PFSK-1 (cell line): ENCODE data around the gene FKBP15.

Experiments used
- POLR2AphosphoS5 ChIP-seq: IDR thresholded peaks from 2 replicates; pipeline ENCODE4 v1.6.1; 2012; ENCODE audit warnings: low read depth, mild to moderate bottlenecking, control low read depth, low read length, moderate library complexity
- SIN3A ChIP-seq: IDR thresholded peaks from 2 replicates; pipeline ENCODE4 v1.6.1; 2012; ENCODE audit warnings: mild to moderate bottlenecking, low read length, moderate library complexity, borderline replicate concordance; ENCODE audit not compliant: insufficient read depth
- TAF1 ChIP-seq: IDR thresholded peaks from 2 replicates; pipeline ENCODE4 v1.6.1; 2012; ENCODE audit warnings: low read length, control low read depth, borderline replicate concordance; ENCODE audit not compliant: insufficient read depth
- TF ChIP-seq, protein P1 (sequence below), 2 experiments: IDR thresholded peaks; 2 replicates each; pipeline versions ENCODE4 v1.6.1 to v1.8.0; 2011 to 2012; ENCODE audit warnings: low read depth in 2 of 2, low read length in 2 of 2, control low read depth in 1 of 2, inconsistent platforms in 1 of 2, mild to moderate bottlenecking in 1 of 2, moderate library complexity in 1 of 2; ENCODE audit not compliant: insufficient read depth in 1 of 2

GRCh38 chr9:113219969-113220368 is 1.1 kb downstream of the FKBP15 start:
- TF ChIP-seq POLR2AphosphoS5 (no peak), SIN3A (no peak), TAF1 (no peak)
- TF ChIP-seq, protein P1, sequence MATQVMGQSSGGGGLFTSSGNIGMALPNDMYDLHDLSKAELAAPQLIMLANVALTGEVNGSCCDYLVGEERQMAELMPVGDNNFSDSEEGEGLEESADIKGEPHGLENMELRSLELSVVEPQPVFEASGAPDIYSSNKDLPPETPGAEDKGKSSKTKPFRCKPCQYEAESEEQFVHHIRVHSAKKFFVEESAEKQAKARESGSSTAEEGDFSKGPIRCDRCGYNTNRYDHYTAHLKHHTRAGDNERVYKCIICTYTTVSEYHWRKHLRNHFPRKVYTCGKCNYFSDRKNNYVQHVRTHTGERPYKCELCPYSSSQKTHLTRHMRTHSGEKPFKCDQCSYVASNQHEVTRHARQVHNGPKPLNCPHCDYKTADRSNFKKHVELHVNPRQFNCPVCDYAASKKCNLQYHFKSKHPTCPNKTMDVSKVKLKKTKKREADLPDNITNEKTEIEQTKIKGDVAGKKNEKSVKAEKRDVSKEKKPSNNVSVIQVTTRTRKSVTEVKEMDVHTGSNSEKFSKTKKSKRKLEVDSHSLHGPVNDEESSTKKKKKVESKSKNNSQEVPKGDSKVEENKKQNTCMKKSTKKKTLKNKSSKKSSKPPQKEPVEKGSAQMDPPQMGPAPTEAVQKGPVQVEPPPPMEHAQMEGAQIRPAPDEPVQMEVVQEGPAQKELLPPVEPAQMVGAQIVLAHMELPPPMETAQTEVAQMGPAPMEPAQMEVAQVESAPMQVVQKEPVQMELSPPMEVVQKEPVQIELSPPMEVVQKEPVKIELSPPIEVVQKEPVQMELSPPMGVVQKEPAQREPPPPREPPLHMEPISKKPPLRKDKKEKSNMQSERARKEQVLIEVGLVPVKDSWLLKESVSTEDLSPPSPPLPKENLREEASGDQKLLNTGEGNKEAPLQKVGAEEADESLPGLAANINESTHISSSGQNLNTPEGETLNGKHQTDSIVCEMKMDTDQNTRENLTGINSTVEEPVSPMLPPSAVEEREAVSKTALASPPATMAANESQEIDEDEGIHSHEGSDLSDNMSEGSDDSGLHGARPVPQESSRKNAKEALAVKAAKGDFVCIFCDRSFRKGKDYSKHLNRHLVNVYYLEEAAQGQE (IDR thresholded peaks at IDR 0.05; ENCODE audit: insufficient read depth in 1 of 2, low read depth in 2 of 2, low read length in 2 of 2) = no peak
